Measurements from ENCODE around the gene EML5. TPM values are rescaled to one million over a fixed set of nuclear protein-coding genes. Genes with fewer than 3 reads are reported as not detected.
A peak's percentile ranks its signal among the peaks of the same experiment; 100 is the strongest.

Gene EML5
- total RNA-seq, 1 donor from 2014 or later, result 0.36 TPM

DNA sequence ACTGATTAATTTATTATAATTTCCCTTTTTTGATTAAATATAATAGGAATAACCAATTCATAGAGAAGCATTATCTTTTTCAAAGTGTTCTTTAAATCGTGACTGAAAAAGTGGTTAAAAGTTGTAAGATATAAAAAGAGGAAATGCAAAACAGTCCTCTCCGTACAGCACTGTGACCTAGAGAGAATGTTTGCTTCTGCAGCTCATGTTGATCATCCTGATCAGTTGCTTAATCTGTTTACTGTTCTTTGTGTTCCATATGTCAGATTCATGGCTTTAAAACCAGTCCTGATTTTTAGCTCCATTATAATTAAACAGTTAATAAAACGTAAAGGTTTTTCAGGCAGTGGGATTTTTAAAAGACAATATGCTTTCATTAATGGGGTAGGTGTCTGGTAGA is 36.4 kb upstream of the EML5 start:
- no peaks in the 10 kb centered on the region for H3K36me3 ChIP-seq

DNA sequence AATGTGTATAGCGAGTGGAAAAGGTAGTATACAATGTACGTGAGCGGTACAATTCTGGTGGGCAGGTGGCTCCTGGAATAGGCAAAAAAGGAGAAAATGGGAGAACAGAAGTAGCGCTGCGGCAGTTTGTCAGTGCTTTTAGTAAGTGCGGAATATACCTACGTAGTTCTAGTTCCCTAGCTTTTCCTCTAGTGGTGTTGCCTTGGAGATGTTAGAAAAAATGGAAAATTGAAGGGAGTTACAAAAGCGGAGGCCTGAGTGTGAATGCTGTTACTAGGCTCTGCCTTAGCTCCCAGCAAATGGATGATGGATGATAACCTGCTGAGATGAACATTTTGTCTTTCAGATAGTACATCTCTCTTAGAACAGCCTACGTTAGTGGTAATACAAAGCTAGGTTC is 32.8 kb upstream of the EML5 start:
- no peak for DNase-seq
- H3K36me3 ChIP-seq, result no peaks in the 10 kb centered on the region
- intact Hi-C loops (cut with micrococcal nuclease), result no loop called here
- peaks cover 17% of the 10 kb centered on the region for H3K4me1 ChIP-seq
- no peak overlapping the region for H3K27ac ChIP-seq (replicated peaks)
- H3K9me3 ChIP-seq (replicated peaks), result no peaks in the 10 kb centered on the region
- H3K27me3 ChIP-seq (ENCODE audit: low read depth), result no peaks in the 10 kb centered on the region
- H3K4me3 ChIP-seq, result peak overlapping the region; percentile 88
- TF ChIP-seq, protein P1, sequence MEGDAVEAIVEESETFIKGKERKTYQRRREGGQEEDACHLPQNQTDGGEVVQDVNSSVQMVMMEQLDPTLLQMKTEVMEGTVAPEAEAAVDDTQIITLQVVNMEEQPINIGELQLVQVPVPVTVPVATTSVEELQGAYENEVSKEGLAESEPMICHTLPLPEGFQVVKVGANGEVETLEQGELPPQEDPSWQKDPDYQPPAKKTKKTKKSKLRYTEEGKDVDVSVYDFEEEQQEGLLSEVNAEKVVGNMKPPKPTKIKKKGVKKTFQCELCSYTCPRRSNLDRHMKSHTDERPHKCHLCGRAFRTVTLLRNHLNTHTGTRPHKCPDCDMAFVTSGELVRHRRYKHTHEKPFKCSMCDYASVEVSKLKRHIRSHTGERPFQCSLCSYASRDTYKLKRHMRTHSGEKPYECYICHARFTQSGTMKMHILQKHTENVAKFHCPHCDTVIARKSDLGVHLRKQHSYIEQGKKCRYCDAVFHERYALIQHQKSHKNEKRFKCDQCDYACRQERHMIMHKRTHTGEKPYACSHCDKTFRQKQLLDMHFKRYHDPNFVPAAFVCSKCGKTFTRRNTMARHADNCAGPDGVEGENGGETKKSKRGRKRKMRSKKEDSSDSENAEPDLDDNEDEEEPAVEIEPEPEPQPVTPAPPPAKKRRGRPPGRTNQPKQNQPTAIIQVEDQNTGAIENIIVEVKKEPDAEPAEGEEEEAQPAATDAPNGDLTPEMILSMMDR (IDR thresholded peaks at IDR 0.05; ENCODE audit: borderline replicate concordance), result no peak

More for the DNA sequence above, 36.4 kb upstream of the EML5 start:
- H3K4me3 ChIP-seq, result no peak overlapping the region
- peaks cover 15% of the 10 kb centered on the region for H3K4me1 ChIP-seq
- H3K27ac ChIP-seq (replicated peaks), result no peak overlapping the region
- no peaks in the 10 kb centered on the region for H3K27me3 ChIP-seq (ENCODE audit: low read depth)
- no peak for DNase-seq
- TF ChIP-seq, protein P1 (IDR thresholded peaks at IDR 0.05; ENCODE audit: borderline replicate concordance), result no peak
- no peaks in the 10 kb centered on the region for H3K9me3 ChIP-seq (replicated peaks)
- intact Hi-C loops (cut with micrococcal nuclease), result no loop called here

- H3K4me3 ChIP-seq, result peak overlapping the region; percentile 88
- no peak for DNase-seq
- peak overlapping the region; percentile 94 for H3K27ac ChIP-seq (replicated peaks)
- H3K4me1 ChIP-seq, result peaks cover 17% of the 10 kb centered on the region
- H3K9me3 ChIP-seq (replicated peaks), result no peaks in the 10 kb centered on the region
- TF ChIP-seq, protein P1 (IDR thresholded peaks at IDR 0.05; ENCODE audit: borderline replicate concordance), result no peak
- intact Hi-C loops (cut with micrococcal nuclease), result no loop called here
- H3K36me3 ChIP-seq, result no peaks in the 10 kb centered on the region
- no peaks in the 10 kb centered on the region for H3K27me3 ChIP-seq (ENCODE audit: low read depth)
These were observed 32.3 kb upstream of the EML5 start for GRCh38 chr14:88825078-88825458.

DNA sequence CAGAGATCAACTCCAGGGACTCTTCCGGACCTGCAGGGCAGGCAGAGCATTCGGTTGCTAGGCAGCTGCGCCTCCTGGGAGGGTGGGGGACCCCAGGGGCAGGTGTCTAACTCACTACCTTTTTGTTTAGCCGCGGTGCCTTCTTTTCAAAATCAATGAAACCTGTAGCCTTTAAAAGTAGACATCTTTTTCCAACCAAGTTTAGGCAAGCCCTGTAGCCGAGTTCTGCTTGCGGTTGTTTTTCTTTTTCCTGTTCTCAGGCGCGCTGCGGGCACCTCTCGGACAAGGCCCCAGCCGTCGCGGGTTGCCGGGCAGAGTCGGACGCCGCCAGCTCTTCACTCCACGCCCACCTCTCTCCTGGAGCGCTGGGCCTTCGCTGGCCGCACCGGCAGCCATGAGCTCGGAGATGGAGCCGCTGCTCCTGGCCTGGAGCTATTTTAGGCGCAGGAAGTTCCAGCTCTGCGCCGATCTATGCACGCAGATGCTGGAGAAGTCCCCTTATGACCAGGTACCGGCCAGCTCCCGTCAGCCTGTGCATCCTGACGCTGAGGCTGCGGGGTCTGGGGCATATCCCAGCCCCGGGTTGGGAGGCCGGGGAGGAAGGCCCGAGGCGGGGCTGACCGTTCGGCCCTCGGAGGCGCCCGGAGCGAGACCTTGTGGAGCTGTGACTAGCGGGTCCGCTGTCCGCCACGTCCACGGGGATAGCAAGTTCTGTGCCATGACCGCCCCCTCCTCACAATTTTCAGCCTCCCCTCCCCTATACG is 31.7 kb upstream of the EML5 start, which contains the start of gene TTC8:
Gene TTC8, plus strand, starts transcription at position 338 of the 764 bp plus-strand sequence. Its CDS starts 57 bp downstream, at position 395.
- TF ChIP-seq, protein P1 (IDR thresholded peaks at IDR 0.05; ENCODE audit: borderline replicate concordance), result no peak
- Histone ChIP-seq H3K4me1 (peaks cover 17% of the 10 kb centered on the region), H3K36me3 (no peaks in the 10 kb centered on the region), H3K9me3 (replicated peaks) (no peaks in the 10 kb centered on the region), H3K27ac (replicated peaks) (peak within 1 kb of the TSS; percentile 94), H3K27me3 (ENCODE audit: low read depth) (no peaks in the 10 kb centered on the region), H3K4me3 (peak within 1 kb of the TSS; percentile 88)
- DNase-seq, result peak; percentile 88
- intact Hi-C loops (cut with micrococcal nuclease), result no loop called here

DNA sequence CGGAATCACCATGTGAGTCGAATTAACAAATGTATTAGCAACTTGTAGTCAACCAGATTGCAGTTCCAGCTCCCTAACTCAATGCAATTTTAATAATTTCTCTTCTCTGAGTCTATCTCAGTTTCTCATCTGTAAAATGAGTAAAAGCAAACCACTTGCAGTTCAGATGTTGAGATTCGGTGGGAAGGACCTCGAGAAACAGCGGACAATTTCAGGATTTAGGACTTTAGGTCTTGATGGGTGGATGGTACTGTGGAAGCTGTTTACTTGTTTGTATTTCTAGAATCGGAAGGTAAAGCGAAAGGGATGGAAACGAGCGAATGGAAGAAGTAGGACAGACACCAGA is 31.2 kb upstream of the EML5 start:
- Histone ChIP-seq H3K4me1 (peaks cover 17% of the 10 kb centered on the region), H3K27ac (replicated peaks) (peak overlapping the region; percentile 94), H3K9me3 (replicated peaks) (no peaks in the 10 kb centered on the region), H3K36me3 (no peaks in the 10 kb centered on the region), H3K27me3 (ENCODE audit: low read depth) (peaks cover 5% of the 10 kb centered on the region), H3K4me3 (peak overlapping the region; percentile 88)
- TF ChIP-seq, protein P1 (IDR thresholded peaks at IDR 0.05; ENCODE audit: borderline replicate concordance), result no peak
- intact Hi-C loops (cut with micrococcal nuclease), result no loop called here
- DNase-seq, result no peak
